DND-41 (cell line): ENCODE results near the gene ST7.
"Not testable (repeated sequence)": the region's sequence is repeated elsewhere in the genome, so short reads cannot be mapped to it uniquely, and the experiment has no call there.

Experiments used
- ATAC-seq: fragments of 200-7000 bp; cut with Tn5 transposase; 3 replicates; pipeline ENCODE4 v1.9.1; 2021; ENCODE audit warnings: low read depth; ENCODE audit not compliant: insufficient read depth
- DNase-seq: peaks from one replicate; pipeline ENCODE4 v3.0.0-alpha.2; 2020
- H2AFZ ChIP-seq: 2 replicates; pipeline ENCODE4 v1.6.0; 2012; ENCODE audit warnings: low read depth, low read length
- H3K27ac ChIP-seq: 2 replicates; pipeline ENCODE4 v1.5.1; 2012; ENCODE audit warnings: low read length, inconsistent platforms
- H3K27me3 ChIP-seq: fragments of 200-600 bp; sonication (generic); 2 replicates; pipeline ENCODE4 v1.6.0; 2012; ENCODE audit warnings: low read length, mild to moderate bottlenecking, inconsistent platforms; ENCODE audit not compliant: insufficient read depth, poor library complexity
- H3K36me3 ChIP-seq: 2 replicates; pipeline ENCODE4 v1.5.1; 2012; ENCODE audit warnings: low read length, inconsistent platforms; ENCODE audit not compliant: insufficient read depth
- H3K4me1 ChIP-seq: 2 replicates; pipeline ENCODE4 v1.5.1; 2012; ENCODE audit warnings: mild to moderate bottlenecking, low read length; ENCODE audit not compliant: insufficient read depth
- H3K4me2 ChIP-seq: 2 replicates; pipeline ENCODE4 v1.6.0; 2012; ENCODE audit warnings: mild to moderate bottlenecking, moderate library complexity, low read length, inconsistent platforms; ENCODE audit not compliant: insufficient read depth
- H3K4me3 ChIP-seq, 2 experiments: fragments of 200-600 bp in 1 of 2; shearing (Covaris generic) in 1 of 2; 2 replicates each; pipeline ENCODE4 v1.5.1; 2012 to 2016; ENCODE audit warnings: inconsistent platforms in 2 of 2, low read length in 2 of 2, mild to moderate bottlenecking in 2 of 2, low read depth in 1 of 2, moderate library complexity in 1 of 2
- H3K79me2 ChIP-seq: 2 replicates; pipeline ENCODE4 v1.6.0; 2012; ENCODE audit warnings: low read length, inconsistent platforms; ENCODE audit not compliant: insufficient read depth
- H3K9ac ChIP-seq: 2 replicates; pipeline ENCODE4 v1.6.0; 2012; ENCODE audit warnings: low read depth, mild to moderate bottlenecking, inconsistent platforms, low read length, moderate library complexity
- H3K9me3 ChIP-seq: 2 replicates; pipeline ENCODE4 v1.5.1; 2012; ENCODE audit warnings: low read length, moderate library complexity, mild to moderate bottlenecking, inconsistent platforms; ENCODE audit not compliant: insufficient read depth, severe bottlenecking
- H4K20me1 ChIP-seq: 2 replicates; pipeline ENCODE4 v1.6.0; 2012; ENCODE audit warnings: low read length; ENCODE audit not compliant: insufficient read depth
- CTCF ChIP-seq: IDR thresholded peaks from 2 replicates; pipeline ENCODE4 v1.5.1; 2012; ENCODE audit warnings: borderline replicate concordance, low read length, moderate library complexity, mild to moderate bottlenecking; ENCODE audit not compliant: poor library complexity, severe bottlenecking; ENCODE audit errors: extremely low read depth
- EZH2 ChIP-seq: IDR thresholded peaks from 3 replicates; pipeline ENCODE4 v1.6.1; 2012; ENCODE audit warnings: borderline replicate concordance, low read depth, mild to moderate bottlenecking, moderate library complexity, low read length, inconsistent platforms; ENCODE audit not compliant: severe bottlenecking

ST7 gene

GRCh38 chr7:116956477-116956804 lies 3.1 kb downstream of the ST7 start:
- H3K4me2 ChIP-seq: no peak overlapping the region
- H3K4me1 ChIP-seq: no peaks in the 10 kb centered on the region
- peaks cover 15% of the 10 kb centered on the region for H3K27me3 ChIP-seq
- no peak for TF ChIP-seq CTCF
- DNase-seq (no peak), ATAC-seq (no peak)
- H3K9me3 ChIP-seq: no peaks in the 10 kb centered on the region
- no peak overlapping the region for H2AFZ ChIP-seq
- H3K36me3 ChIP-seq: no peaks in the 10 kb centered on the region
- no peak overlapping the region for H3K4me3 ChIP-seq
- no peak overlapping the region for H3K9ac ChIP-seq
- no peaks in the 10 kb centered on the region for H3K79me2 ChIP-seq
- no peak overlapping the region for H3K27ac ChIP-seq
- no peaks in the 10 kb centered on the region for H4K20me1 ChIP-seq

GRCh38 chr7:116957874-116958273 lies 4.6 kb downstream of the ST7 start:
- Histone ChIP-seq H3K27ac (no peak overlapping the region), H3K79me2 (no peaks in the 10 kb centered on the region), H3K36me3 (no peaks in the 10 kb centered on the region), H3K27me3 (peaks cover 15% of the 10 kb centered on the region), H3K4me2 (no peak overlapping the region), H3K4me1 (no peaks in the 10 kb centered on the region), H3K9ac (no peak overlapping the region), H4K20me1 (no peaks in the 10 kb centered on the region), H3K9me3 (no peaks in the 10 kb centered on the region), H2AFZ (no peak overlapping the region), H3K4me3 (no peak overlapping the region)
- ATAC-seq (no peak), DNase-seq (no peak)
- TF ChIP-seq EZH2 (no peak), CTCF (no peak)

- not testable (repeated sequence) for H4K20me1 ChIP-seq, ATAC-seq, H3K4me1 ChIP-seq, H3K36me3 ChIP-seq, H3K79me2 ChIP-seq, H3K4me3 ChIP-seq, H3K27ac ChIP-seq, H3K9me3 ChIP-seq, H3K4me2 ChIP-seq, DNase-seq, H2AFZ ChIP-seq, H3K9ac ChIP-seq, H3K27me3 ChIP-seq
Measured at GRCh38 chr7:116961966-116962673, 8.8 kb downstream of the ST7 start.

- no peak for DNase-seq
- TF ChIP-seq CTCF (no peak), EZH2 (no peak)
- no peaks in the 10 kb centered on the region for H3K79me2 ChIP-seq
Measured at GRCh38 chr7:116963234-116963633, 9.9 kb downstream of the ST7 start.

More at GRCh38 chr7:116963234-116963633, 9.9 kb downstream of the ST7 start:
- Histone ChIP-seq H4K20me1 (no peaks in the 10 kb centered on the region), H3K4me2 (no peak overlapping the region), H3K9me3 (no peaks in the 10 kb centered on the region), H3K27me3 (peaks cover 8% of the 10 kb centered on the region), H3K4me3 (no peak overlapping the region), H3K27ac (no peak overlapping the region), H3K9ac (no peak overlapping the region), H2AFZ (no peak overlapping the region), H3K4me1 (no peaks in the 10 kb centered on the region), H3K36me3 (no peaks in the 10 kb centered on the region)
- ATAC-seq: no peak
